Smooth muscle cell (in vitro differentiated cells): ENCODE measurements around the gene C1orf210. TPM values are rescaled to one million over a fixed set of nuclear protein-coding genes. Genes with fewer than 3 reads are reported as not detected.

Experiments
- DNase-seq: peaks from one replicate; lab custom pipeline; 2025; ENCODE audit not compliant: unreplicated experiment; lab: John Stamatoyannopoulos, UW
- H2AFZ ChIP-seq: fragments of 200-600 bp; sonication (generic); 2 replicates; pipeline ENCODE4 v1.6.0; 2016; ENCODE audit warnings: antibody characterized with exemption, low read depth, mild to moderate bottlenecking
- H3F3A ChIP-seq: fragments of 200-600 bp; sonication (generic); 2 replicates; pipeline ENCODE4 v1.6.0; 2017; ENCODE audit warnings: antibody characterized with exemption, low read depth
- H3K27ac ChIP-seq: fragments of 200-600 bp; sonication (generic); 2 replicates; pipeline ENCODE4 v1.5.1; 2016; ENCODE audit warnings: low read depth, mild to moderate bottlenecking
- H3K27me3 ChIP-seq: fragments of 200-600 bp; sonication (generic); 2 replicates; pipeline ENCODE4 v1.6.1; 2016; ENCODE audit warnings: low read depth, mild to moderate bottlenecking
- H3K36me3 ChIP-seq: fragments of 200-600 bp; sonication (generic); 2 replicates; pipeline ENCODE4 v1.5.1; 2016; ENCODE audit warnings: low read depth
- H3K4me1 ChIP-seq: fragments of 200-600 bp; sonication (generic); 2 replicates; pipeline ENCODE4 v1.5.1; 2016; ENCODE audit warnings: low read depth
- H3K4me2 ChIP-seq: fragments of 200-600 bp; sonication (generic); 2 replicates; pipeline ENCODE4 v1.6.0; 2016; ENCODE audit warnings: mild to moderate bottlenecking
- H3K4me3 ChIP-seq: fragments of 200-600 bp; sonication (generic); 2 replicates; pipeline ENCODE4 v1.5.1; 2016; ENCODE audit warnings: mild to moderate bottlenecking
- H3K79me2 ChIP-seq: fragments of 200-600 bp; sonication (generic); 2 replicates; pipeline ENCODE4 v1.6.0; 2016; ENCODE audit warnings: low read depth, mild to moderate bottlenecking
- H3K9ac ChIP-seq: fragments of 200-600 bp; sonication (generic); 2 replicates; pipeline ENCODE4 v1.6.0; 2016; ENCODE audit warnings: low read depth
- H3K9me3 ChIP-seq: fragments of 200-600 bp; sonication (generic); replicated peaks from 2 replicates; pipeline ENCODE4 v1.5.1; 2016; ENCODE audit warnings: low read depth
- H4K20me1 ChIP-seq: fragments of 200-600 bp; sonication (generic); 2 replicates; pipeline ENCODE4 v1.6.0; 2016; ENCODE audit warnings: low read depth
- CTCF ChIP-seq: fragments of 200-600 bp; sonication (generic); IDR thresholded peaks from 2 replicates; pipeline ENCODE4 v1.5.1; 2017; ENCODE audit warnings: borderline replicate concordance, mild to moderate bottlenecking, antibody characterized with exemption; ENCODE audit not compliant: insufficient read depth, poor library complexity, severe bottlenecking
- WGBS: methylation state at CpG from one replicate; pipeline ENCODE4 v1.1.7; 2016; ENCODE audit warnings: low lambda C conversion rate; 5-methylcytosine and 5-hydroxymethylcytosine counted together
- polyA plus RNA-seq: library from polyadenylated mRNA; unstranded; fragments of >200 nt; fragmentation: Nextera tagmentation; extraction: Ambion mirVana; gene quantifications from 2 replicates; pipeline ENCODE4 v1.2.1, GENCODE V29; 2016
- total RNA-seq: library from RNA; depleted of rRNA; stranded (reverse); fragments of >200 nt; gene quantifications from 2 replicates; pipeline ENCODE4 v1.2.3, GENCODE V29; 2014

Gene C1orf210
- total and polyA plus RNA-seq, 2 experiments from 2014 or later, result 0.72 to 1.2 TPM

- Histone ChIP-seq H3K4me3 (peak overlapping the region; percentile 48), H3K36me3 (no peaks in the 10 kb centered on the region)
Measured at GRCh38 chr1:43284546-43285110, 753 bp downstream of the C1orf210 start.

GRCh38 chr1:43284065-43284464 is 1.3 kb downstream of the C1orf210 start:
- Histone ChIP-seq H4K20me1 (no peaks in the 10 kb centered on the region), H3K4me3 (peak overlapping the region; percentile 48), H3K79me2 (no peaks in the 10 kb centered on the region), H3F3A (no peaks in the 10 kb centered on the region), H2AFZ (no peak overlapping the region), H3K9me3 (no peaks in the 10 kb centered on the region), H3K27ac (no peak overlapping the region), H3K27me3 (no peaks in the 10 kb centered on the region), H3K9ac (no peak overlapping the region), H3K36me3 (no peaks in the 10 kb centered on the region), H3K4me1 (no peaks in the 10 kb centered on the region), H3K4me2 (no peak overlapping the region)
- WGBS, result 91% methylated on average over 3 of the region's 3 CpGs
- DNase-seq, result no peak
- no peak for TF ChIP-seq CTCF

More at GRCh38 chr1:43284546-43285110, 753 bp downstream of the C1orf210 start:
- WGBS, result 87% methylated on average over 12 of the region's 12 CpGs
- no peak for DNase-seq
- Histone ChIP-seq H3K4me2 (peak overlapping the region; percentile 58), H3K4me1 (no peaks in the 10 kb centered on the region), H3K27ac (no peak overlapping the region), H3K9me3 (no peaks in the 10 kb centered on the region), H3K79me2 (no peaks in the 10 kb centered on the region), H3F3A (no peaks in the 10 kb centered on the region), H3K9ac (no peak overlapping the region), H4K20me1 (no peaks in the 10 kb centered on the region), H3K27me3 (no peaks in the 10 kb centered on the region), H2AFZ (no peak overlapping the region)
- TF ChIP-seq CTCF, result no peak

GRCh38 chr1:43282220-43283195 is 2.9 kb downstream of the C1orf210 start:
- Histone ChIP-seq H2AFZ (no peak overlapping the region), H3K27ac (no peak overlapping the region), H3K79me2 (no peaks in the 10 kb centered on the region), H3K27me3 (no peaks in the 10 kb centered on the region), H3F3A (no peaks in the 10 kb centered on the region), H3K4me3 (no peak overlapping the region), H4K20me1 (no peaks in the 10 kb centered on the region), H3K4me1 (no peaks in the 10 kb centered on the region), H3K4me2 (no peak overlapping the region), H3K9me3 (no peaks in the 10 kb centered on the region), H3K36me3 (no peaks in the 10 kb centered on the region), H3K9ac (no peak overlapping the region)
- DNase-seq, result no peak
- no peak for TF ChIP-seq CTCF
- WGBS, result 94% methylated on average over 15 of the region's 15 CpGs
